Measurements from ENCODE around the gene SRXN1. TPM values are rescaled to one million over a fixed set of nuclear protein-coding genes. Genes with fewer than 3 reads are reported as not detected.

Gene SRXN1
- total and polyA plus RNA-seq, 9 of the 15 experiments (the other 6 are each of a cell fraction or from before 2014, with no cell fraction given): 6.8 to 36.4 (median 21.6) TPM

DNA sequence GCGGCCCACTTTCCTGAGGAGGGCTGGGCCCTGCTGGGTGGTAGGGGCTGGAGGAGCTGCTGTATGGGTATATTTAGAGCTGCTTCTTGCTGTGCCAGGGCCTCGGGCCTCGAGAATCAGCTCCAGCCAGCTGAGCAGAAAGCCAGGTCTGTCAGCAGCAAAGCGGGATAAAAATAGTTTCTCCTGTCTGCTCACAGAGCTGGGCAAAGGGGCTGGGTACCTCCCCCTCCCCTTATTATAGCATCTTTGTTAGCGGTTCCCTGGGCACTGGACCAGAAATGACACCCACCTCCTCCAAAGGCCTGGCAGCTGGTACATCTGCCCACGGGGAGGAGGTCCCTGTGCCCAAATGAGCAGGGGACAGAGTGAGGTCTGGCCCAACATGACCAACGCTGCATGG, 16.6 kb upstream of the SRXN1 start:
- H3K9ac ChIP-seq (ENCODE audit: insufficient read depth in 1 of 2, low read depth in 2 of 2, low read length in 2 of 2): peak overlapping the region in 1 of 2 experiments; percentile 20; a peak in 1 of 4 replicates
- in situ Hi-C loops (cut with MboI): no loop called here

DNA sequence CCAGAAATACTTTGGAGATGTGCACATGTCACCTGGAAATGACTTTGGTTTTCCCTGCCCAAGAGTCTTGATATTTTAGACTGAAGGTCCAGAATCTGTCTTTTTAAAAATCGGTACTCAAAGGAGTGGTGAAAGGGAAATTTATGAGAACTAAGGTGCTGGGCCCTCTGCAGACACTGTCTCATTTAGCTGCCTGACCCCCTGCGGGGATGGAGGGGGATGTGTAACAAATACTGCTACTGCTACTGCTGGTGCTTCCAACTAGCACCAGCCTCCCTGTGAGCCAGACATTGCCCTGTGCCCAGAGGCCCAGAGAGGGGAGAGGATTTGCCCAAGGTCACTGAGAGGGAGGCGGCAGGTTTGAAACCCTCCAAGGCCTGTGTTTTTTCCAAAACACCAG, 15.6 kb upstream of the SRXN1 start:
- peak overlapping the region; percentile 40; the same call in 1 of the 2 replicates for H2AFZ ChIP-seq (ENCODE audit: low read depth, low read length)
- no peak overlapping the region for H3K4me3 ChIP-seq
- no peaks in the 10 kb centered on the region for H3K9me1 ChIP-seq (ENCODE audit: control insufficient read depth, insufficient read depth, low read length)
- 40% methylated on average over 3 of the region's 3 CpGs for WGBS (ENCODE audit: insufficient coverage, low coverage, missing lambda C conversion rate)
- no peak for FAIRE-seq
- in situ Hi-C loops (cut with MboI): no loop called here
- no peak for ATAC-seq
- TF ChIP-seq NUFIP1 (IDR thresholded peaks at IDR 0.05; ENCODE audit: partially characterized antibody): no peak
- TF ChIP-seq, protein P1, sequence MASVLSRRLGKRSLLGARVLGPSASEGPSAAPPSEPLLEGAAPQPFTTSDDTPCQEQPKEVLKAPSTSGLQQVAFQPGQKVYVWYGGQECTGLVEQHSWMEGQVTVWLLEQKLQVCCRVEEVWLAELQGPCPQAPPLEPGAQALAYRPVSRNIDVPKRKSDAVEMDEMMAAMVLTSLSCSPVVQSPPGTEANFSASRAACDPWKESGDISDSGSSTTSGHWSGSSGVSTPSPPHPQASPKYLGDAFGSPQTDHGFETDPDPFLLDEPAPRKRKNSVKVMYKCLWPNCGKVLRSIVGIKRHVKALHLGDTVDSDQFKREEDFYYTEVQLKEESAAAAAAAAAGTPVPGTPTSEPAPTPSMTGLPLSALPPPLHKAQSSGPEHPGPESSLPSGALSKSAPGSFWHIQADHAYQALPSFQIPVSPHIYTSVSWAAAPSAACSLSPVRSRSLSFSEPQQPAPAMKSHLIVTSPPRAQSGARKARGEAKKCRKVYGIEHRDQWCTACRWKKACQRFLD (CRISPR knock-in tag; IDR thresholded peaks at IDR 0.05): no peak
- no peaks in the 10 kb centered on the region for H3K79me2 ChIP-seq (ENCODE audit: control insufficient read depth, insufficient read depth, low read length)
- H3K4me1 ChIP-seq (replicated peaks in 1 of 2; ENCODE audit: control insufficient read depth in 2 of 2, insufficient read depth in 2 of 2, low read length in 2 of 2): peaks cover 44 to 45% of the 10 kb centered on the region in 2 experiments
- H3K27ac ChIP-seq (ENCODE audit: extremely low read depth, low read depth, low read length): peak overlapping the region; percentile 39; the same call in 1 of the 3 replicates
- ChIA-PET POLR2A (no interaction called here), CTCF (ENCODE audit: low intra/inter-chr PET ratio) (interaction anchor here (1.1 to 1.3 kb wide), 2 partner anchors 15 to 71 kb away, joined by 3 read pairs; no protein-coding TSS in a partner anchor)
- no peak overlapping the region for H3K4me2 ChIP-seq (ENCODE audit: insufficient read depth, low read length)
- no peaks in the 10 kb centered on the region for H3K9me3 ChIP-seq (replicated peaks; ENCODE audit: control insufficient read depth, insufficient read depth, low read depth, low read length)
- H3K27me3 ChIP-seq (ENCODE audit: control insufficient read depth in 2 of 2, insufficient read depth in 2 of 2, low read length in 2 of 2): no peaks in the 10 kb centered on the region
- DNase-seq (ENCODE audit: extremely low read depth in 1 of 4, low spot score in 3 of 4): no peak
- intact Hi-C loops (cut with micrococcal nuclease): no loop called here
- no peaks in the 10 kb centered on the region for H4K20me1 ChIP-seq (replicated peaks; ENCODE audit: control insufficient read depth, insufficient read depth, low read length)
- no peak overlapping the region for H3K9ac ChIP-seq (ENCODE audit: insufficient read depth in 1 of 2, low read depth in 2 of 2, low read length in 2 of 2)
- no TSS peak for BruUV-seq (replicated peaks)
- no peaks in the 10 kb centered on the region for H3K36me3 ChIP-seq (ENCODE audit: control insufficient read depth, insufficient read depth, low read length)

More for the DNA sequence above, 16.6 kb upstream of the SRXN1 start:
- Histone ChIP-seq H3K9me3 (replicated peaks; ENCODE audit: control insufficient read depth, insufficient read depth, low read depth, low read length) (no peaks in the 10 kb centered on the region), H2AFZ (ENCODE audit: low read depth, low read length) (no peak overlapping the region), H3K4me1 (replicated peaks in 1 of 2; ENCODE audit: control insufficient read depth in 2 of 2, insufficient read depth in 2 of 2, low read length in 2 of 2) (peaks cover 44 to 51% of the 10 kb centered on the region in 2 experiments), H4K20me1 (replicated peaks; ENCODE audit: control insufficient read depth, insufficient read depth, low read length) (no peaks in the 10 kb centered on the region), H3K27ac (ENCODE audit: extremely low read depth, low read depth, low read length) (no peak overlapping the region), H3K4me2 (ENCODE audit: insufficient read depth, low read length) (no peak overlapping the region), H3K79me2 (ENCODE audit: control insufficient read depth, insufficient read depth, low read length) (no peaks in the 10 kb centered on the region; the same call in 2 of the 3 replicates), H3K9me1 (ENCODE audit: control insufficient read depth, insufficient read depth, low read length) (no peaks in the 10 kb centered on the region), H3K27me3 (ENCODE audit: control insufficient read depth in 2 of 2, insufficient read depth in 2 of 2, low read length in 2 of 2) (no peaks in the 10 kb centered on the region), H3K4me3 (no peak overlapping the region), H3K36me3 (ENCODE audit: control insufficient read depth, insufficient read depth, low read length) (no peaks in the 10 kb centered on the region)
- POLR2A ChIA-PET: interaction anchor here (0.6 to 1.0 kb wide), 3 partner anchors 59 to 197 kb away, joined by 3 read pairs; no protein-coding TSS in a partner anchor
- no peak for TF ChIP-seq TAF9B (IDR thresholded peaks at IDR 0.05; ENCODE audit: partially characterized antibody)
- no peak for TF ChIP-seq ZNF780A (CRISPR knock-in tag; IDR thresholded peaks at IDR 0.05)
- FAIRE-seq: no peak
- no TSS peak for BruUV-seq (replicated peaks)
- intact Hi-C loops (cut with micrococcal nuclease): no loop called here
- CTCF ChIA-PET (ENCODE audit: low intra/inter-chr PET ratio): no interaction called here
- 92% methylated on average over 5 of the region's 7 CpGs for WGBS (ENCODE audit: insufficient coverage, low coverage, missing lambda C conversion rate)
- ATAC-seq: no peak
- DNase-seq (ENCODE audit: extremely low read depth in 1 of 4, low spot score in 3 of 4): no peak

Measured in K562 (cell line).